Measurements from ENCODE around the gene SCN5A. TPM values are rescaled to one million over a fixed set of nuclear protein-coding genes. Genes with fewer than 3 reads are reported as not detected.

Gene SCN5A
- total and polyA plus RNA-seq, 3 donors from 2014 or later, result 0.63 to 0.99 (median 0.73) TPM

DNA sequence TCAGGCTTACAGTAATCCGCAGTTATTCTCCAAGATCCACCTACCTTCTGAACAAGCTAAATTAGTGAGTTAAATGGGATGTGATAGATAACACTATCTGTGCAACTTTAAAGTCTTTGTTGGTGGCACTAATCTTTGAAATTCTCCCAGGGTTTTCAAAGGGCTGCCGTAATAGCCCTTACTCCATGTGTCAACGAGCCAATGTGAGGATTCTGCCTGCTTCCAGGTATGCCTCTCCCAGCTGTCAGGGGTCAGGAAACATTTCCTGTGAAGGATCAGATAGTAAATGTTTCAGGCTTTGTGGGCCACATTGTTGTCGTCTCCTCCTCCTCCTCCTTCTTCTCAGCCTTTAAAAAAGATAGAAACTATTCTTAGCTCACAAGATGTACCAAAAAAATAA, 20.2 kb upstream of the SCN5A start:
- Histone ChIP-seq H3K9me3 (no peaks in the 10 kb centered on the region), H3K27ac (no peak overlapping the region), H3K36me3 (ENCODE audit: low read depth, missing control alignments) (no peaks in the 10 kb centered on the region), H3K4me3 (no peak overlapping the region), H3K27me3 (no peaks in the 10 kb centered on the region), H3K4me1 (no peaks in the 10 kb centered on the region)
- WGBS, 2 donors, result 42 to 48% methylated on average over 4 of the region's 4 CpGs
- no peak for DNase-seq
- intact Hi-C loops (cut with DNase I; ENCODE audit: low total_unique reads), result no loop called here
- no peak for TF ChIP-seq POLR2A (IDR thresholded peaks at IDR 0.05)
- TF ChIP-seq, protein P1, sequence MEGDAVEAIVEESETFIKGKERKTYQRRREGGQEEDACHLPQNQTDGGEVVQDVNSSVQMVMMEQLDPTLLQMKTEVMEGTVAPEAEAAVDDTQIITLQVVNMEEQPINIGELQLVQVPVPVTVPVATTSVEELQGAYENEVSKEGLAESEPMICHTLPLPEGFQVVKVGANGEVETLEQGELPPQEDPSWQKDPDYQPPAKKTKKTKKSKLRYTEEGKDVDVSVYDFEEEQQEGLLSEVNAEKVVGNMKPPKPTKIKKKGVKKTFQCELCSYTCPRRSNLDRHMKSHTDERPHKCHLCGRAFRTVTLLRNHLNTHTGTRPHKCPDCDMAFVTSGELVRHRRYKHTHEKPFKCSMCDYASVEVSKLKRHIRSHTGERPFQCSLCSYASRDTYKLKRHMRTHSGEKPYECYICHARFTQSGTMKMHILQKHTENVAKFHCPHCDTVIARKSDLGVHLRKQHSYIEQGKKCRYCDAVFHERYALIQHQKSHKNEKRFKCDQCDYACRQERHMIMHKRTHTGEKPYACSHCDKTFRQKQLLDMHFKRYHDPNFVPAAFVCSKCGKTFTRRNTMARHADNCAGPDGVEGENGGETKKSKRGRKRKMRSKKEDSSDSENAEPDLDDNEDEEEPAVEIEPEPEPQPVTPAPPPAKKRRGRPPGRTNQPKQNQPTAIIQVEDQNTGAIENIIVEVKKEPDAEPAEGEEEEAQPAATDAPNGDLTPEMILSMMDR (IDR thresholded peaks at IDR 0.05), result no peak

DNA sequence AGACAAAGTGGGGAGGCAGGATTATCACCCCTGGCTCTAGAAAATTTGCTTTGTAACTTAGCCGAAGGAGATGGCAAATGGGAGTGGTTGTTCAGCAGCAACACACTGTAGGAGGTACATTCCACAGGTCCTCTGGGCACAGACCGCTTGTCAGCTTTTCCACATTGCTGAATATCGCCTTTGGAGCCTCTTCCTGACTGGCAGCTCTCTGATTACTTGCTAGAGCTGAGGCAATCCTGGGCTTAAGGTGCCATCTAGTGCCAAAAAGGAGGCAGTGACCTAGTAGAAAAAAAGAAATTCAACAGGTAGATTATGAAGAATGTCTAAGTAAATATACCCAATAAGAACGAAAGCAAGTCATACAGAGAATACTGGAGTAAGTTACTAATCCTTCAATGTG, 13.1 kb upstream of the SCN5A start:
- no peak overlapping the region for H3K4me3 ChIP-seq
- no peaks in the 10 kb centered on the region for H3K36me3 ChIP-seq (ENCODE audit: low read depth, missing control alignments)
- no peaks in the 10 kb centered on the region for H3K27me3 ChIP-seq
- peak; percentile 36 for DNase-seq
- intact Hi-C loops (cut with DNase I; ENCODE audit: low total_unique reads), result no loop called here
- H3K27ac ChIP-seq, result no peak overlapping the region
- WGBS, 2 donors, result 46 to 59% methylated on average over 4 of the region's 4 CpGs
- H3K4me1 ChIP-seq, result no peaks in the 10 kb centered on the region
- TF ChIP-seq POLR2A (IDR thresholded peaks at IDR 0.05), result no peak
- TF ChIP-seq, protein P1 (IDR thresholded peaks at IDR 0.05), result no peak
- no peaks in the 10 kb centered on the region for H3K9me3 ChIP-seq

DNA sequence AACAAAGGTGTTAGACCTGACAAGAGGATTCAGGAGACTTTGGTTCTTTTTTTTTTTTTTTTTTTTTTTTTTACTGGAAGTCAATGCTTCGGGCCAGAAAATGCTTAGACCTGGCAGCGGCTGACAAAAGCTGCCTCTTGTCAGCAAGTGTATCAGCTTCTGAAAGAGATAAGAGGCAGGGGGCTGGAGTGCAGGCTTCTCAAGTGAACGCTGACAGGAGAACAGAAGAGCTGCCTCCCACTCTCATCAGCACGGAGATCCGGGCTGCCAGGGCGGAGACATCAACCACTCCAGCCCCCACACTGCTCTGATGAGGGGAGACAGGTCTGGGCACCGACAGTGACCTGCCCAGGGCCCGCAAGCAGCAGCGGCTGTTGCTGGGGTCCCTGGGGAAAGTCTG, 9.4 kb upstream of the SCN5A start:
- DNase-seq, result peak; percentile 46
- Histone ChIP-seq H3K36me3 (ENCODE audit: low read depth, missing control alignments) (no peaks in the 10 kb centered on the region), H3K27ac (no peak overlapping the region), H3K4me1 (no peaks in the 10 kb centered on the region), H3K27me3 (no peaks in the 10 kb centered on the region), H3K4me3 (no peak overlapping the region), H3K9me3 (no peaks in the 10 kb centered on the region)
- WGBS, 2 donors, result 12 to 21% methylated on average over 6 to 9 of the region's 9 CpGs
- no peak for TF ChIP-seq POLR2A (IDR thresholded peaks at IDR 0.05)
- TF ChIP-seq, protein P1 (IDR thresholded peaks at IDR 0.05), result no peak
- intact Hi-C loops (cut with DNase I; ENCODE audit: low total_unique reads), result loop anchor here (10.0 kb wide), 1 partner anchor 134 kb away; no protein-coding TSS in a partner anchor

DNA sequence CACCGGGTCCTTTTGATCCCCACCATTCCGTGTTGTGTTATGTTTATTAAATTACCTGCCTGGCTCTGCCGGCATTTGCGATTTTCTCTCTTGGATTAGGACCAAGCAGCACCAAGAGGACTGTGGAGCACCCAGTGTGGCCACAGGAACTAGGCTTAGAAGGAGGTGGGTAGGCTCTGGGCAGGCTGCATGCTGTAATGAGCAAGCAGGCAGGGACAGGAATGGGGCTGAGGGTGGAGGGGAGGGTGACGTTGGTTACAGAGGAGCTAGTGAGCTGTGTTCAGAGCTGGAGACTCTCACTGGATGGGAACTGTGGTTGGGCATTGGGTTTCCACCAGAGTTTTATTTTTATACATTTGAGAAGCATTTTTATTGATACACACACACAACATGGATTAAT, 7.9 kb upstream of the SCN5A start:
- TF ChIP-seq, protein P1 (IDR thresholded peaks at IDR 0.05), result no peak
- TF ChIP-seq POLR2A (IDR thresholded peaks at IDR 0.05), result no peak

DNA sequence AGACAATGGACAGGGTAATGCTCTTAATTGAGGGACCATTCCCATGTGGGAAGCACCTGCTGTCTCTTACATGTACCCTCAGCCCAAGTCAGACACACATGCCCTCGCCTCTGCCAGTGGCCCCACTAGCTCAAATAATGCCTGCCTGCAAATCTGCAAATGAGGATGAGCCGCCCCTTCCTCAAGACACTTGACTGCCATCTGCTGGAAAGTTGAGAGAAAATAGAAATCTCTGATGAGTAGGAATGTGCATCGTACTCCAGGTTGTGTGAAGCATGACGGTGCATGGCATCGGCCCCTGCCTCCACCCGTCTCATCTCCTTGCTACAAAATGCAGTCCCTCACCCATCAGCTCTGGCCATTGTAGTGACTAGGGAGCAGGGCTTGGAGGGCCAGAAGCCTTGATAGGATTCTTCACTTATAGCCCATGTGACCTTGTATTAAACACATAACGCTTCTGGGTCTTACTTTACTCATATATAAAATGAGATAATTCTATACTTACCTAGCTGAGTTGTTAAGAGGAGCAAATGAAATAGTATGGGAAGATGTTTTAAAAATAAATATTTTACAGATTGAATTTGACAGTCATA, 6.3 kb upstream of the SCN5A start:
- Histone ChIP-seq H3K9me3 (no peaks in the 10 kb centered on the region), H3K4me1 (no peaks in the 10 kb centered on the region), H3K27ac (no peak overlapping the region), H3K27me3 (no peaks in the 10 kb centered on the region), H3K4me3 (no peak overlapping the region), H3K36me3 (ENCODE audit: low read depth, missing control alignments) (no peaks in the 10 kb centered on the region)
- DNase-seq, result no peak
- no peak for TF ChIP-seq POLR2A (IDR thresholded peaks at IDR 0.05)
- TF ChIP-seq, protein P1 (IDR thresholded peaks at IDR 0.05), result peak in 2 of 3 experiments; percentile 30 to 37
- 34 to 44% methylated on average over 7 of the region's 7 CpGs for WGBS, 2 donors
- intact Hi-C loops (cut with DNase I; ENCODE audit: low total_unique reads), result loop anchor here (10.0 kb wide), 1 partner anchor 131 kb away; no protein-coding TSS in a partner anchor

More for the DNA sequence above, 7.9 kb upstream of the SCN5A start:
- no peak overlapping the region for H3K27ac ChIP-seq
- no peak overlapping the region for H3K4me3 ChIP-seq
- no peaks in the 10 kb centered on the region for H3K9me3 ChIP-seq
- no peaks in the 10 kb centered on the region for H3K4me1 ChIP-seq
- intact Hi-C loops (cut with DNase I; ENCODE audit: low total_unique reads), result loop anchor here (10.0 kb wide), 1 partner anchor 133 kb away; no protein-coding TSS in a partner anchor
- no peaks in the 10 kb centered on the region for H3K27me3 ChIP-seq
- DNase-seq, result no peak
- no peaks in the 10 kb centered on the region for H3K36me3 ChIP-seq (ENCODE audit: low read depth, missing control alignments)
- 59 to 65% methylated on average over 5 of the region's 5 CpGs for WGBS, 2 donors
